H4 (cell line): ENCODE measurements around the gene LRRC8A. TPM values are rescaled to one million over a fixed set of nuclear protein-coding genes. Genes with fewer than 3 reads are reported as not detected.
"Not testable (repeated sequence)": the region's sequence is repeated elsewhere in the genome, so short reads cannot be mapped to it uniquely, and the experiment has no call there.

Experiments used
- DNase-seq: peaks from one replicate; pipeline ENCODE4 v3.0.0-alpha.2; 2015; ENCODE audit warnings: low spot score
- total RNA-seq: library from RNA; depleted of rRNA; stranded (reverse); fragments of >200 nt; shearing (Covaris generic); gene quantifications from 2 replicates; pipeline ENCODE4 v1.2.3, GENCODE V29; 2014

LRRC8A gene
- total RNA-seq, 1 experiment from 2014 or later, result 26.8 TPM

- DNase-seq, result peak; percentile 42
Observed at GRCh38 chr9:128863647-128864046, 18.3 kb upstream of the LRRC8A start.

DNA sequence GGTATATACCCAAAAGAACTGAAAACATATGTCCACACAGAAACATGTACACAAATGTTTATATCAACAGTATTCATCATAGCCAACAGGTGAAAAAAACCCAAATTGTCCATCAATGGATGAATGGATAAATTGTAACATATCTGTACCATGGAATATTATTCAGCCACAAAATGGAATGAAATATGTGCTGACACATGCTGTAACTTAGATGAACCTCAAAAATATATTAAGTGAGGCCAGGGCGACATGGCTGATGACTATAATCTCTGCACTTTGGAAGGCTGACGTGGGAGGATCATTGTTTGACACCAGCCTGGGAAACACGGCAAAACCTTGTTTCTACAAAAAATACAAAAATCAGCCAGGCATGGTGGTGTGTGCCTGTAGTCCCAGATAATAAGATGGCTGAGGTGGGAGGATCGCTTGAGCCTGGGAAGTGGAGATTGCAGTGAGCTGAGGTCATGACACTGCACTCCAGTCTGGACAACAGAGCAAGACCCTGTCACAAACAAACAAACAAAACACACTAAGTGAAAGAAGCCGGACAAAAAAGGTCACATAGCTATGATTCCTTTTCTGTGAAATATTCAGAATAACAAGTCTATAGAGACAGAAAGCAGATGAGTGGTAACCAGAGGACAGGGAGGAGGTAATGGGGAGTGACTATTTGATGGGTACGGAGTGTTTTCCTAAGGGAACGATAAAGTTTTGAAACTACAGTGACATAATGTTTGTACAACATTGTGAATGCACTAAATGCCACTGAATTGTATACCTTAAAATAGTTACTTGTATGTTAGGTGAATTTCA, 11.6 kb upstream of the LRRC8A start:
- no peak for DNase-seq

DNA sequence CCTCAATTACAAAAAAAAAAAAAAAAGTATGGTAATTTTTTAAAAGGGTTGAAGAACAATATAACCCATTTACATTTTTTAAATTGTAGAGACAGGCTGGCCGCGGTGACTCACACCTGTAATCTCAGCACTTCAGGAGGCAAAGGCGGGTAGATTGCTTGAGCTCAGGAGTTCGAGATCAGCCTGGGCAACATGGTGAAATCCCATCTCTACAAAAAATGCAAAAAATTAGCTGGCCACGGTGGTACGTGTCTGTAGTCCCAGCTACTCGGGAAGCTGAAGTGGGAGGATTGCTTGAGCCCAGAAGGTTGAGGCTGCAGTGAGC, 11.0 kb upstream of the LRRC8A start:
- DNase-seq, result not testable (repeated sequence)

DNA sequence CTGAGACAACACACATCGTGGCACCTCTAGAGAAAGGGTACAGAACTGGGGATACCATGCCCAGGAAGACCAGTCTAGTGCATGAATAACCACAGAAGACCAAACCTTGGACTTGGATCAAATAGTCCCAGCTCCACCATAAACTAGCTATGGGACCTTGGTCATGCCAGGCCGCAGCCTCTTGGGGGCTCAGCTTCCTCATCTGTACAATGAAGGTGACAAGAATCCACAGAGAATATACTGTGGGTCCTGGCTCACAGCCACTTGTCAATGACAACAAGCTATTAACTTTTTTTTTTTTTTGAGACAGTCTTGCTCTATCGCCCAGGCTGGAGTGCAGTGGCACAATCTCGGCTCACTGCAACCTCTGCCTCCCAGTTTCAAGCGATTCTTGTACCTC, 4.1 kb upstream of the LRRC8A start:
- no peak for DNase-seq

DNA sequence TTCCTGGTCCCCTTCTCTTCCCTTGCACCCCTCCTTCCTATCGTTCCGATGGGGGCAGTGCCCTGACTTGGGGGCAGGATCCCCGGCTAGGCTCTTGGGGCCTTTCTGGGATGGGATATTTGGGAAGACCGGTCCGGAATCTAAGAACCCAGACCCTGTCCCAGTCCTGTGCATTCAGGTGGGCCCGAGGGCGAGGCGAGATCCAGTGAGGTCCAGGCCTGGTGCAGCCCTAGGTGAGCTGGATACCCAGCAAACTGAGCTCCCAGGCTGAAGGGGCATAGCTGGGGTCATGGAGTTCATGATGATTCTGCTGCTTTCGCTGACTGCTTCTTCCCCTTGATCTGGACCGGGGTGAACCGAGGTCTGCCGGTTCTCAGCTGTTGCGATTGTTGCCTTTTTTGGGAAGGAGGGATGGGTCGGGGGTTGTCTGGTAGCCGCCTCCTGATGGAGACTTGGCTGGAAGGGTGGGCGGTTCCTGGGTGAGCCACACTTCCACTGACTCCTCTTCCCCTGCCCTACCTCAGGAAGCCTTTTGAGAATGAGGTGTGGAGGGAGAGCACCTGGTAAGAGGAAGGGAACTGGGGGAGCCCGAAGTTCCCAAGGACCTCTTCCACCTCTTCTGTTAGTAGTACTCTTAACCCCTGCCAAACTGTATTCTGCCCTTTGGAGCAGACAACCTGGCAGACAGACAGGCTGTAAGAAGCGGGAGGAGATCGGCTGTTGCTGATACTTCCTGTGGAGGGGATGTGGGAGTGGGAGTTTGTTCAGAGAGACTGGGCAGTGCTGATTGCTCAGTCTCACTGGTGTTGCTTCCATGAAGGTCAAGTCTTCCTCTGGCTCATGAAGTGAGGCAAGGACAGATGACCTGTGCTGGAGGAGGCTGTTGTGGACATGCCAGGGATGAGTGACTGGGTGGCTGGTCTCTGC, 1.0 kb downstream of the LRRC8A start:
- DNase-seq, result peak; percentile 3

- no peak for DNase-seq
Observed at GRCh38 chr9:128884164-128884563, 2.2 kb downstream of the LRRC8A start.

DNA sequence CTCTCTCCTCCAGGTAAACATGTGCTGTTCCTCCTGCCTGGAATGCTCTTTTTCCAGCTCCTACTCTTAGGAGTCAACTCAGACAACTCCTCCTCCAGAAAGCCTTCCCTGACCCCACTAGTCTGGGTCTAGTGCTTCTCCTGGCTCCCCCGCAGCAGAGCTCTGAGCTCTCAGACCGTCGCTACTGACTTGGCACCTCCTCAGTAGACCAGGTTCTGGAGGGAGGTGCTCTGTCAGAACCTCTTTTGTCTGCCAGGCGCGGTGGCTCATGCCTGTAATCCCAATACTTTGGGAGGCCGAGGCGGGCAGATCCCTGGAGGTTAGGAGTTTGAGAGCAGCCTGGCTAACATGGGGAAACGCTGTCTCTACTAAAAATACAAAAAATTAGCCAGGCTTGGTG, 3.4 kb downstream of the LRRC8A start:
- DNase-seq, result no peak

- no peak for DNase-seq
Observed at GRCh38 chr9:128885798-128886197, 3.9 kb downstream of the LRRC8A start.

GRCh38 chr9:128886211-128886891, 4.4 kb downstream of the LRRC8A start:
- DNase-seq, result no peak

DNA sequence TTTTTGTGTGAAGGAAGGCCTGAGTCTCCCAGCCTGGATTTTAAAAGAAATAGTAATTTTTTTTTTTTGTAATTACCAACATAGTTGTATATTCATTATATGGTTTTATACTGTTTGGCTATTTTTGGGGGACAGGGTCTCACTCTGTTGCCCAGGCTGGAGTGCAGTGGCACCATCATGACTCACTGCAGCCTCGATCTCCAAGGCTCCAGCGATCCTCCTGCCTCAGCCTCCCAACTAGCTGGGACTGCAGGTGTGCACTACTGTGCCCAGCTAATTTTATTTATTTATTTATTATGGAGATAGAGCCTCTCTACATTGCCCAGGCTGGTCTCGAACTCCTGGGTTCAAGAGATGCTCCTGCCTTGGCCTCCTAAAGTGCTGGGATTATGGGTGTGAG, 5.1 kb downstream of the LRRC8A start:
- no peak for DNase-seq

DNA sequence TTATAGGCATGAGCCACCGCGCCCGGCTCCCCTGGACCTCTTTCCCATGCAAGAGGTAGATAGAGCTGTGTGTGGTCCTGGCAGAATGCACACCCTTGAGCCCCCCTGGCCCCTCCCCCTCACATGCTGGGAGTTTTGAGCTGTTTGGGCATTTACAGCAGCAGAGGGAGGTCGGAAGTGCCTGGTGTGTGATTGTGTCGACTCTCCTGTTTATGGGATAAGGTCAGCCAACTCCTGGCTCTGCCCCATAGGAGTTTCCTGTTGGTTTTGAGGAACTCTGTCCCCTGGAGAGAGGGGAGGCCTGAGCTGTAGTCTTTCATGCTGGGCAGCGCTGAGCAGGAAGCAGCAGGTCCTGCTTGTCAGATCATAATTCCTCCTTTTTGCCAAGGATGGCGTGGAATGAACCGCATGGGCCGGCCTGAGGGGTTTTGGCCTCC, 6.0 kb downstream of the LRRC8A start:
- no peak for DNase-seq

- DNase-seq, result no peak
Observed at GRCh38 chr9:128891321-128892220, 9.6 kb downstream of the LRRC8A start.

- peak; percentile 83 for DNase-seq
Observed at GRCh38 chr9:128892221-128892921, 10.4 kb downstream of the LRRC8A start.

- DNase-seq, result no peak
Observed at GRCh38 chr9:128893354-128893753, 11.4 kb downstream of the LRRC8A start.

- no peak for DNase-seq
Observed at GRCh38 chr9:128894764-128895163, 12.8 kb downstream of the LRRC8A start.

- DNase-seq, result no peak
Observed at GRCh38 chr9:128895556-128895955, 13.6 kb downstream of the LRRC8A start.

DNA sequence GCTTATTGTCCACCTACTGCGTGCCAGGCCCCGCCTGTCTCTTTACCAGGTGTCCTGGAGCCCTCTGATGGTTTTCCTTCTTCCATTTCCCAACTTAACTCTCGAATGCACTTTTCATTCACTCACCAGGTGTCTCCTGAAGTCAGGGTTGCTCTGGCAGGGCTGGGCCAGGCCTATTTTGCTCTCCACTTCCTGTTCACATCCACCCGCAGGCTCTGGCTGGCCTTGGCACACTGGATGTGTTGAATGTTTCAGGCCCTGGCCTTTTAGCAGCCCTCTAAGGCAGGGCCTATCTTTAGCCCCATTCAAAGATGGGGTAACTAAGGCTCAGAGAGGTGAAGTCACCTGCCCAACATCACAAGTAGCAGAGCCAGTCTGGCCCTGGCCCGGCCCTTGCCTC, 16.4 kb downstream of the LRRC8A start:
- DNase-seq, result no peak

DNA sequence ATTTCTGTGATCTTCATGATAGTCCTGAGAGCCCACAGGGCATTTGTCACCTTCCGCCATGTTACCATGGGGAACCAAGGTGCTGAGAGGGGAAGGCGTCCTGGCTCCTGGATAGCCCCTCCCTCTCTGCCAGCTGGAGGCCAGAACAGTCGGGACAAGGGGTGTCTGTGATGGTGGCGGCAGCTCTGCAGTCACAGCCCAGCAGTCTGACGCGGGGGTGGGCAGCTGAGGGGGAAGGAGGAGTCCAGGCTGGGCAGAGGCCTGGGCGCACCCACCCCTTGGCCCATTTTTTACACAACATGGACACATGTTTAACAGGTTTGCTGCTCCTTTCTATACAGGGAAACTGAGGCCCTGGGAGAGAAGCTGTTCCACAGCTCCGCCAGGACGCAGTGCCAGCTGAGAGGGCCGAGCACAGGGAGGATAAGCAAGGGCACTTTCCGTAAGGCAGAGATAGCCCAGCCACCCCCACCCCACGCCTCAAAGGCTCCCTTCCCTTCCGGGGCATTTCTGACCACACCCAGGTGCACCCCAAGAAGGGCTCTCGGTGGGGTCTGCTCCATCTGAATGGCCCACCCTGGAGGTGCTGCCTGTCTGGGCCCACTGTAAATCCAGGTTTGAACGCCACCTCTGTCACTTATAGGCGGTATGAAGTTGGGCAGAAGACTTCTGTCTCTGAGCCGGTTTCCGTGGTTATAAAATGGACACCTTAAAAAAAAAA, 17.1 kb downstream of the LRRC8A start:
- no peak for DNase-seq

DNA sequence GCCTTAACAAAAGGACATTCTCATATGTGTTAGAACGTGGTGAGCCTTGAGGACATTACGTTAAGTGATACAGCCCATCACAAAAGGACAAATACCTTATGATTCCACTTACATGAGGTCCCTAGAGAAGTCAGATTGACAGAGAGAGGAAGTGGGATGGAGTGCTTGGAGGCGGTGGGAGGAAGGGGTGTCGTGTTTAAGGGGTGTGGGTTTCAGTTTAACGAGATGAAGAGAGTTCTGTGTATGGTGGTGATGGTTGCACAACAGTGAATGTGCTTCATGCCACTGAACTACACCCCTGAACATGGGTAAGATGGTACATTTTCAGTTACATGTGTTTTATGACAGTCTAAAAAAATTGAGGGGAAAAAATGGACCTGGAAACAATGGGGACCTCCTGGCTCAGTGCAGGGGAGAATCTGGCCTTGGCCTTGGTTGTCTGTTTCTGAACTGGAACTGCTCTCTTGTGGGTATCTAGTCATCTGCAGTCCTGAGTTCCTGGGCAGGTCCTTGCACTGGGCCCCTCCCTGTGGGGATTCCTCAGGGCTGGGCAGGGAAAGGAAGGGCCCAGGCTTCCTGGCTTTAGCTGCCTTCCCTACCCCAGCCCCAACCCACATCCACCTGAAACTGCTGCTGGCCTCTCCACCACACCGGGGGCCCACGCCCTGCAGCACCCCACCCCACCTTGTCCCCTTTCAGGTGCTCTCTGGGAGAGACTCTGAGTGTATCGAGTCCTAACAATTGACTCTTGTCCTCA, 17.8 kb downstream of the LRRC8A start:
- DNase-seq, result no peak
